ENCODE results near the gene SEPTIN10.

Gene SEPTIN10

GRCh38 chr2:109525836-109526235 is 87.9 kb downstream of the SEPTIN10 start:
- no peak for TF ChIP-seq CTCF (IDR thresholded peaks at IDR 0.05; ENCODE audit: low read depth, low read length)
- H3K4me3 ChIP-seq (ENCODE audit: low read depth, low read length), result no peak overlapping the region

DNA sequence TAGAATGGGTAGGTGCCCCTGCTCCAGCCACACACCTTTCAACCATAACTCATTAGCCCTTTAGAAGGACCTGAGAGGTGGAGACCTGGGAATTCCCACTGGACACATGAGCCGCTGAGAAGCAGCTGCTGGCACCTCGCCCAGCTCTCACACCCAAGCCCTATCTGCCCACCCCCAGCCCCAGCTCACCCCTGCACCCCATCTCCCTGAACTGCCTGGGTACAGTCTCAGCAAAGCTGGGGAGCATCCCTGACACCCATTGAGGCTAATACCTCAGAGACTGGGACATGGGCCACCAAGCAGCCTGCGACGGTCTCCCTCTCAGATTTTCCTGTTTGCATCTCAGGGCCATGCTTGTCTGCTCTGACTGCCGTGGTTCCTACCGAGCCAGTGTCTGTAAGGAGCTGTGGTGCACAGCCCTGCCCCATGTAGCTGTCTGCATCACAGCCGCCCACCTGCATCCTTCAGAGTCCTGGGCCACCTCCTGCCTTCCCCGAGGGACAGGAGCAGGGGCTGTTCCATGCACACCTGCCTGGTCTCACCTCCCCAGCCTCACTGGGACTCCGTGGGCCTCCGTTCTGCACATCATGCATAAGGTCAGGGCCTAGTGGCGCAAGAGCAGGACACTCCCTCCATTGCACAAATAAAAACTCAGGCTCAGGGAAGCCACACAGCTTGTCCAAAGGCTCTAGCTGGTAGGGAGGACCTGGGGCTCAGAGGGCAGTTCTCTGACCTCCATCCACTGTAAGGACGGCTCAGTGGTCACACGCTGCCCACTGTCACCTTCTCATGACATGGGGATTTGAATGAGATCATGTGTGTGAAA is 90.0 kb downstream of the SEPTIN10 start:
- no peak overlapping the region for H3K4me3 ChIP-seq (ENCODE audit: low read depth, low read length)
- TF ChIP-seq CTCF (IDR thresholded peaks at IDR 0.05; ENCODE audit: low read depth, low read length), result no peak

- TF ChIP-seq CTCF (IDR thresholded peaks at IDR 0.05; ENCODE audit: low read depth, low read length), result no peak
- H3K4me3 ChIP-seq (ENCODE audit: low read depth, low read length), result no peak overlapping the region
These were observed 90.6 kb downstream of the SEPTIN10 start for GRCh38 chr2:109523121-109523520.

GRCh38 chr2:109522063-109522374 is 91.7 kb downstream of the SEPTIN10 start:
- no peak for TF ChIP-seq CTCF (IDR thresholded peaks at IDR 0.05; ENCODE audit: low read depth, low read length)
- H3K4me3 ChIP-seq (ENCODE audit: low read depth, low read length), result no peak overlapping the region

GRCh38 chr2:109521233-109522062 is 92.3 kb downstream of the SEPTIN10 start:
- H3K4me3 ChIP-seq (ENCODE audit: low read depth, low read length), result no peak overlapping the region
- no peak for TF ChIP-seq CTCF (IDR thresholded peaks at IDR 0.05; ENCODE audit: low read depth, low read length)

GRCh38 chr2:109519513-109519912 is 94.3 kb downstream of the SEPTIN10 start:
- no peak overlapping the region for H3K4me3 ChIP-seq (ENCODE audit: low read depth, low read length)
- no peak for TF ChIP-seq CTCF (IDR thresholded peaks at IDR 0.05; ENCODE audit: low read depth, low read length)
